Nephron (organoid): Measurements from ENCODE around the gene TADA2A.

ENCODE experiments used
- H3K27ac Mint-ChIP-seq, 3 experiments: 2 replicates each; pipeline ENCODE4 v1.8.0; 2020; ENCODE audit warnings: mixed read lengths in 3 of 3, mild to moderate bottlenecking in 2 of 3, moderate library complexity in 1 of 3
- H3K27me3 Mint-ChIP-seq: 2 replicates; pipeline ENCODE4 v1.8.0; 2021; ENCODE audit warnings: low read depth, mild to moderate bottlenecking, moderate library complexity, mixed read lengths
- H3K36me3 Mint-ChIP-seq: 2 replicates; pipeline ENCODE4 v1.8.0; 2020; ENCODE audit warnings: low read depth, mixed read lengths
- H3K4me1 Mint-ChIP-seq: 2 replicates; pipeline ENCODE4 v1.8.0; 2020; ENCODE audit warnings: mixed read lengths
- H3K4me3 Mint-ChIP-seq, 3 experiments: 2 replicates each; pipeline ENCODE4 v1.8.0; 2020; ENCODE audit warnings: mild to moderate bottlenecking in 3 of 3, mixed read lengths in 3 of 3, moderate library complexity in 2 of 3
- H3K9me3 Mint-ChIP-seq: 2 replicates; pipeline ENCODE4 v1.8.0; 2020; ENCODE audit warnings: mixed read lengths
- CTCF ChIP-seq, 3 experiments: fragments of 200-600 bp; sonication (generic); IDR thresholded peaks; one replicate each; pipeline ENCODE4 v1.5.0; 2021; ENCODE audit warnings: antibody characterized with exemption in 3 of 3; ENCODE audit not compliant: unreplicated experiment in 3 of 3

The TADA2A gene

DNA sequence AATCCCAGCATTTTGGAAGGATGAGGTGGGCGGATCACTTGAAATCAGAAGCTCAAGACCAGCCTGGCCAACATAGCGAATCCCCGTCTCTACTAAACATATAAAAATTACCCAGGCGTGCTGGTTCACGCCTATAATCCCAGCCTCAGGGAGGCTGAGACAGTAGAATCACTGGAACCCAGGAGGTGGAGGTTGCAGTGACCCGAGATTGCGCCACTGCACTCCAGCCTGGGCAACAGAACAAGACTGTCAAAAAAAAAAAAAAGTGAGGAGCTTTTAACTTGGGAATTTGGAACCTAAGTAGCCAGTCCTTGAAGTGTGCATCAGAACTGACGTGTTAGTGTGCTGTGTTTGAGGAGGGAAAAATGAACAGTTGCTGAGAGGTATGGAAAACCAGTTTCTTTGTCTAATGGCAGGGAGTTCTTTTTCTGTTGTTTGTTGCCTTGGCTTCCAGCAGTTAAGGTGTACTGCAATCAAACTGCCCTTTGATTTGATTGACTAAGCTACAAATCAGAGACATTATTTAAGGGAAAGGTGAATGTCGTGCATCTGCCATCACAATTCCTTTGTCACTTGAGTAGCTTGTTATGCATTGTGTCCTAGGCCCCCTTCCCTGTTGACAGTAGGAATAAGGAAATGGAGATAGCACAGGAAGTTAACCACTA is 74.4 kb downstream of the TADA2A start:
- H3K4me1 Mint-ChIP-seq = peaks cover 19% of the 10 kb centered on the region
- no peak overlapping the region for H3K4me3 Mint-ChIP-seq

GRCh38 chr17:37483311-37484039 is 76.8 kb downstream of the TADA2A start:
- Mint-ChIP-seq H3K36me3 (peaks cover 18% of the 10 kb centered on the region), H3K27ac (no peak overlapping the region), H3K4me1 (peaks cover 17% of the 10 kb centered on the region), H3K27me3 (peaks cover 7% of the 10 kb centered on the region), H3K9me3 (no peaks in the 10 kb centered on the region), H3K4me3 (no peak overlapping the region)
- TF ChIP-seq CTCF (IDR thresholded peaks at IDR 0.05; ENCODE audit: unreplicated experiment in 3 of 3) = no peak

More for the DNA sequence above, 74.4 kb downstream of the TADA2A start:
- H3K27me3 Mint-ChIP-seq = peaks cover 3% of the 10 kb centered on the region
- no peak for TF ChIP-seq CTCF (IDR thresholded peaks at IDR 0.05; ENCODE audit: unreplicated experiment in 3 of 3)
- H3K27ac Mint-ChIP-seq = no peak overlapping the region
- H3K9me3 Mint-ChIP-seq = no peaks in the 10 kb centered on the region
- peaks cover 29% of the 10 kb centered on the region for H3K36me3 Mint-ChIP-seq

GRCh38 chr17:37485938-37486570 is 79.4 kb downstream of the TADA2A start:
- Mint-ChIP-seq H3K4me3 (peak overlapping the region in 2 of 3 experiments; percentile 27 to 61), H3K36me3 (peaks cover under 1% of the 10 kb centered on the region), H3K27me3 (peaks cover 8% of the 10 kb centered on the region), H3K4me1 (peaks cover 26% of the 10 kb centered on the region), H3K9me3 (no peaks in the 10 kb centered on the region), H3K27ac (no peak overlapping the region)
- no peak for TF ChIP-seq CTCF (IDR thresholded peaks at IDR 0.05; ENCODE audit: unreplicated experiment in 3 of 3)

GRCh38 chr17:37488009-37488604 is 81.4 kb downstream of the TADA2A start:
- H3K27ac Mint-ChIP-seq = peak overlapping the region; percentile 17 to 88 (median 60)
- peak overlapping the region; percentile 94 to 97 (median 95) for H3K4me3 Mint-ChIP-seq
- TF ChIP-seq CTCF (IDR thresholded peaks at IDR 0.05; ENCODE audit: unreplicated experiment in 3 of 3) = no peak
- no peaks in the 10 kb centered on the region for H3K36me3 Mint-ChIP-seq
- H3K4me1 Mint-ChIP-seq = peaks cover 42% of the 10 kb centered on the region
- peaks cover 7% of the 10 kb centered on the region for H3K27me3 Mint-ChIP-seq
- no peaks in the 10 kb centered on the region for H3K9me3 Mint-ChIP-seq

DNA sequence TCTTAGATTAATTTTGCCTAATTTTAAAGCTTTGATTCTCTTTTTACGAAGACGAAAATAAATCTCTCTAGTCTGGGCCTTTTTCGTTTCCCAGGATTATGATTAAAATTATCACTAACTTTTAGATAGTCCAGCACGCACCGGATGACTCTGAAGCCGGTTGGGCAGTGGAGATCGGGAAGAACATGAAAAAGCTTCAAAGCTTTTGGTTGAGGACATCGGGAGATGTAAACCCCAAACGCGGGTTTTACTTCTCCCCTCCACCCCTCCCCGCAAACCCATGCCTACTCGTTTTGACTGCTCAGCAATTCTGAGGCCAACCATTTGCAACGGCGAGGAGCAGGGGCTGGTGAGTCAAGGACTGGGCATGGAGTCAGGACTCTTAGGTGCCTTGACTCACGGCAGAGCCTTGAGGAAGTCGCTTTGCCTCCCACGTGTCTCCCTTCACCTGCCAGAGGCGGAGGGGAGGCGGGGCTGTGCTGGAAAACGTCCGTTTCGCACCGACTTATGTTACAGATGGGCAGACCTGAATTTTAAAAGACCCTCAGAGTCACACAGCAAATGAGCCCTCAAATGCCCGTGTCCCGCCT is 82.0 kb downstream of the TADA2A start:
- Mint-ChIP-seq H3K4me1 (peaks cover 36% of the 10 kb centered on the region), H3K36me3 (no peaks in the 10 kb centered on the region), H3K27me3 (peaks cover 7% of the 10 kb centered on the region), H3K4me3 (peak overlapping the region; percentile 94 to 97 (median 95)), H3K9me3 (no peaks in the 10 kb centered on the region), H3K27ac (peak overlapping the region; percentile 17 to 88 (median 86))
- no peak for TF ChIP-seq CTCF (IDR thresholded peaks at IDR 0.05; ENCODE audit: unreplicated experiment in 3 of 3)
